ENCODE data around the gene GABPB1.
A peak's percentile ranks its signal among the peaks of the same experiment; 100 is the strongest.
"Not testable (repeated sequence)": the region's sequence is repeated elsewhere in the genome, so short reads cannot be mapped to it uniquely, and the experiment has no call there.

Gene GABPB1

GRCh38 chr15:50354838-50355618, at the start of gene GABPB1:
TSS of gene GABPB1 (minus strand) at chr15:50355198. CDS start at chr15:50309798, 45,400 bp downstream.
- peak; percentile 74 to 79 (median 75) for DNase-seq

GRCh38 chr15:50391561-50391960, 36.6 kb upstream of the GABPB1 start:
- DNase-seq = not testable (repeated sequence)

- no peak for DNase-seq
Observed at GRCh38 chr15:50390554-50391264, 35.7 kb upstream of the GABPB1 start.

GRCh38 chr15:50382408-50382807, 27.4 kb upstream of the GABPB1 start:
- not testable (repeated sequence) for DNase-seq

- DNase-seq = no peak
Observed at GRCh38 chr15:50381438-50381837, 26.4 kb upstream of the GABPB1 start.

GRCh38 chr15:50380089-50380488, 25.1 kb upstream of the GABPB1 start:
- DNase-seq = no peak

GRCh38 chr15:50379413-50379812, 24.4 kb upstream of the GABPB1 start:
- DNase-seq = not testable (repeated sequence)

- no peak for DNase-seq
Observed at GRCh38 chr15:50378776-50379175, 23.8 kb upstream of the GABPB1 start.

GRCh38 chr15:50377867-50378751, 23.1 kb upstream of the GABPB1 start:
- no peak for DNase-seq

- not testable (repeated sequence) for DNase-seq
Observed at GRCh38 chr15:50369564-50369963, 14.6 kb upstream of the GABPB1 start.

GRCh38 chr15:50365971-50366370, 11.0 kb upstream of the GABPB1 start:
- no peak for DNase-seq

GRCh38 chr15:50365570-50365969, 10.6 kb upstream of the GABPB1 start:
- no peak for DNase-seq

- DNase-seq = no peak
Observed at GRCh38 chr15:50363612-50364011, 8.6 kb upstream of the GABPB1 start.

GRCh38 chr15:50361756-50362155, 6.8 kb upstream of the GABPB1 start:
- no peak for DNase-seq

- DNase-seq = no peak
Observed at GRCh38 chr15:50358845-50359244, 3.8 kb upstream of the GABPB1 start.

GRCh38 chr15:50355980-50356379, 982 bp upstream of the GABPB1 start:
- no peak for DNase-seq

- no peak for DNase-seq
Observed at GRCh38 chr15:50355619-50355905, 564 bp upstream of the GABPB1 start.

GRCh38 chr15:50353975-50354837, 792 bp downstream of the GABPB1 start:
- peak in 3 of 4 experiments; percentile 17 to 39 (median 38) for DNase-seq

- DNase-seq = no peak
Observed at GRCh38 chr15:50353251-50353974, 1.6 kb downstream of the GABPB1 start.

- no peak for DNase-seq
Observed at GRCh38 chr15:50350621-50351020, 4.4 kb downstream of the GABPB1 start.

GRCh38 chr15:50345298-50345697, 9.7 kb downstream of the GABPB1 start:
- no peak for DNase-seq

- DNase-seq = no peak
Observed at GRCh38 chr15:50344006-50344464, 11.0 kb downstream of the GABPB1 start.

Data from activated CD4-positive, CD25-positive, alpha-beta regulatory T cell (primary cell).